Astrocyte (in vitro differentiated cells and primary cell): ENCODE results near the gene FUT8. TPM values are rescaled to one million over a fixed set of nuclear protein-coding genes. Genes with fewer than 3 reads are reported as not detected.

ENCODE experiments used
- DNase-seq: peaks from one replicate; pipeline ENCODE4 v3.0.0-alpha.2; 2010; ENCODE audit warnings: low read depth
- FAIRE-seq: peaks from 2 replicates; lab custom pipeline; 2011; peaks lifted over from hg19 to GRCh38; lab: Jason Lieb, UNC
- H2AFZ ChIP-seq: 2 replicates; pipeline ENCODE4 v1.6.0; 2012; ENCODE audit warnings: low read depth, low read length, inconsistent platforms
- H3K27ac ChIP-seq: 2 replicates; pipeline ENCODE4 v1.5.1; 2011; ENCODE audit warnings: low read depth, low read length, inconsistent platforms
- H3K27me3 ChIP-seq: 2 replicates; pipeline ENCODE4 v1.6.0; 2011; ENCODE audit warnings: low read length, inconsistent platforms; ENCODE audit not compliant: insufficient read depth
- H3K36me3 ChIP-seq: 2 replicates; pipeline ENCODE4 v1.5.1; 2011; ENCODE audit warnings: low read length, inconsistent platforms; ENCODE audit not compliant: insufficient read depth
- H3K4me1 ChIP-seq: 2 replicates; pipeline ENCODE4 v1.5.1; 2011; ENCODE audit warnings: low read length, inconsistent platforms; ENCODE audit not compliant: insufficient read depth
- H3K4me2 ChIP-seq: 2 replicates; pipeline ENCODE4 v1.6.0; 2012; ENCODE audit warnings: low read length, inconsistent platforms
- H3K4me3 ChIP-seq: 2 replicates; pipeline ENCODE4 v1.5.1; 2011; ENCODE audit warnings: low read depth, mild to moderate bottlenecking, low read length, inconsistent platforms; ENCODE audit not compliant: insufficient read depth
- H3K79me2 ChIP-seq: 2 replicates; pipeline ENCODE4 v1.6.0; 2012; ENCODE audit warnings: mild to moderate bottlenecking, low read length, inconsistent platforms; ENCODE audit not compliant: insufficient read depth
- H3K9ac ChIP-seq: 2 replicates; pipeline ENCODE4 v1.6.0; 2012; ENCODE audit warnings: mild to moderate bottlenecking, low read length, inconsistent platforms
- H3K9me3 ChIP-seq: 2 replicates; pipeline ENCODE4 v1.5.1; 2012; ENCODE audit warnings: low read depth, mild to moderate bottlenecking, low read length, inconsistent platforms; ENCODE audit not compliant: insufficient read depth
- H4K20me1 ChIP-seq: 2 replicates; pipeline ENCODE4 v1.6.0; 2012; ENCODE audit warnings: low read length, inconsistent platforms; ENCODE audit not compliant: insufficient read depth
- H3K27ac Mint-ChIP-seq: one replicate; pipeline ENCODE4 v1.8.0; 2021; ENCODE audit warnings: mild to moderate bottlenecking, mixed read lengths; ENCODE audit not compliant: unreplicated experiment
- H3K27me3 Mint-ChIP-seq: one replicate; pipeline ENCODE4 v1.8.0; 2021; ENCODE audit warnings: low read depth, mixed read lengths; ENCODE audit not compliant: unreplicated experiment
- H3K36me3 Mint-ChIP-seq: one replicate; pipeline ENCODE4 v1.8.0; 2021; ENCODE audit warnings: low read depth, mixed read lengths; ENCODE audit not compliant: unreplicated experiment
- H3K4me1 Mint-ChIP-seq: one replicate; pipeline ENCODE4 v1.8.0; 2021; ENCODE audit warnings: low read depth, mixed read lengths; ENCODE audit not compliant: unreplicated experiment
- H3K4me3 Mint-ChIP-seq: one replicate; pipeline ENCODE4 v1.8.0; 2021; ENCODE audit warnings: mild to moderate bottlenecking, moderate library complexity, mixed read lengths; ENCODE audit not compliant: unreplicated experiment
- H3K9me3 Mint-ChIP-seq: one replicate; pipeline ENCODE4 v1.8.0; 2021; ENCODE audit warnings: mild to moderate bottlenecking, mixed read lengths; ENCODE audit not compliant: unreplicated experiment
- EZH2 ChIP-seq: IDR thresholded peaks from 2 replicates; pipeline ENCODE4 v1.6.1; 2012; ENCODE audit warnings: mild to moderate bottlenecking, low read length, inconsistent platforms; ENCODE audit not compliant: insufficient read depth
- total RNA-seq: library from RNA; stranded (reverse); gene quantifications from 2 replicates; pipeline ENCODE4 v1.2.1, GENCODE V29; 2021
- TF ChIP-seq, protein P1 (sequence below): IDR thresholded peaks from 2 replicates; pipeline ENCODE4 v1.5.1; 2011; ENCODE audit warnings: low read depth, mild to moderate bottlenecking, inconsistent platforms, low read length, moderate library complexity; ENCODE audit not compliant: insufficient read depth

FUT8 gene
- total RNA-seq, 1 donor from 2014 or later: 52.7 TPM

DNA sequence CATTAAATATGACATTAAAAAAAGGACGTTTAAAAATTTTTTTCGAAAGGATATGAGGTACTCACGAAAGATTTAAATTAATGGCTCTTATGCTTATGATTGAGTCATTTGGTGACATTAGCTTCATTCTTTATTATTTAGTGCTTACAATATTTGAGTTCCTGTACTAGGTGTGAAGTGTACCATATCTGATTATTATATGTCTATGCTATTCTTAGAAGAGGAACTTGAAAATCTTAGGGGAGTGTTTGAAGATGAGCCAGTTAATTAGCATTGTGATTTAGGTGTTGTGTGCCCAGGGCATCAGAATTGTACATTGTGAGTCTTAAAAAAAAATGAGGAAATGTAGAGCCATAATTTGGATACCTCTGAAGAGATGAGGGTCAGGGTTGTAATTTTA is 118.6 kb downstream of the FUT8 start:
- no peaks in the 10 kb centered on the region for H3K36me3 Mint-ChIP-seq
- no peak overlapping the region for H3K27ac ChIP-seq
- H3K9me3 ChIP-seq: peaks cover 5% of the 10 kb centered on the region
- TF ChIP-seq, protein P1, sequence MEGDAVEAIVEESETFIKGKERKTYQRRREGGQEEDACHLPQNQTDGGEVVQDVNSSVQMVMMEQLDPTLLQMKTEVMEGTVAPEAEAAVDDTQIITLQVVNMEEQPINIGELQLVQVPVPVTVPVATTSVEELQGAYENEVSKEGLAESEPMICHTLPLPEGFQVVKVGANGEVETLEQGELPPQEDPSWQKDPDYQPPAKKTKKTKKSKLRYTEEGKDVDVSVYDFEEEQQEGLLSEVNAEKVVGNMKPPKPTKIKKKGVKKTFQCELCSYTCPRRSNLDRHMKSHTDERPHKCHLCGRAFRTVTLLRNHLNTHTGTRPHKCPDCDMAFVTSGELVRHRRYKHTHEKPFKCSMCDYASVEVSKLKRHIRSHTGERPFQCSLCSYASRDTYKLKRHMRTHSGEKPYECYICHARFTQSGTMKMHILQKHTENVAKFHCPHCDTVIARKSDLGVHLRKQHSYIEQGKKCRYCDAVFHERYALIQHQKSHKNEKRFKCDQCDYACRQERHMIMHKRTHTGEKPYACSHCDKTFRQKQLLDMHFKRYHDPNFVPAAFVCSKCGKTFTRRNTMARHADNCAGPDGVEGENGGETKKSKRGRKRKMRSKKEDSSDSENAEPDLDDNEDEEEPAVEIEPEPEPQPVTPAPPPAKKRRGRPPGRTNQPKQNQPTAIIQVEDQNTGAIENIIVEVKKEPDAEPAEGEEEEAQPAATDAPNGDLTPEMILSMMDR: no peak
- TF ChIP-seq EZH2: no peak
- no peak overlapping the region for H3K4me3 ChIP-seq
- no peak overlapping the region for H2AFZ ChIP-seq
- H3K4me2 ChIP-seq: no peak overlapping the region
- H3K27me3 ChIP-seq: no peaks in the 10 kb centered on the region
- peaks cover 10% of the 10 kb centered on the region for H3K9me3 Mint-ChIP-seq
- no peak for FAIRE-seq
- H3K4me1 Mint-ChIP-seq: no peaks in the 10 kb centered on the region
- H3K27ac Mint-ChIP-seq: no peak overlapping the region
- H3K4me1 ChIP-seq: no peaks in the 10 kb centered on the region
- no peak for DNase-seq
- no peak overlapping the region for H3K9ac ChIP-seq
- H3K27me3 Mint-ChIP-seq: no peaks in the 10 kb centered on the region
- no peaks in the 10 kb centered on the region for H3K36me3 ChIP-seq
- H3K4me3 Mint-ChIP-seq: no peak overlapping the region
- peaks cover 40% of the 10 kb centered on the region for H4K20me1 ChIP-seq
- H3K79me2 ChIP-seq: peaks cover 85% of the 10 kb centered on the region

DNA sequence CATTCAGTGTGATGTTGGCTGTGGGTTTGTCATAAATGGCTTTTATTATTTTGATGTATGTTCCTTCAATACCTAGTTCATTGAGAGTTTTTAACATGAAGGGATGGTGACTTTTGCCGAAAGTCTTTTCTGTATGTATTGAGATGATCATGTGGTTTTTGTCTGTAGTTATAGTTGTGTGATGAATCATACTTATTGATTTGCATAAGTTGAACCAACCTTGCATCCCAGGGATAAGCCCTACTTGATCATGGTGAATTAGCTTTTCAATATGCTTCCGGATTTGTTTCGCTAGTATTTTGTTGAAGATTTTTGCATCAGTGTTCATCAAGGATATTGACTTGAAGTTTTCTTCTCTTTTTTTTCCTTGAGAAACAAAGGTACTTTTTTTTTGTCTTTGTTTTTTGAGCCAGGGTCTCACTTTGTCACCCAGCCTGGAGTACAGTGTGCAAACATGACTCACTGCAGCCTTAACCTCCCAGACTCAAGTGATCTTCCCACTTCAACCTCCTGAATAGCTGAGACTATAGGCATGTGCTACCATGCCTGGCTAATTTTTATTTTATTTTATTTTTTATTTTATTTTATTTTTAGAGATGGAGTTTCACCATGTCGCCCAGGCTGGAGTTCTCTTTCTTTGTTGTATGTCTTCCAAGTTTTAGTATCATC is 121.3 kb downstream of the FUT8 start:
- Histone ChIP-seq H2AFZ (no peak overlapping the region), H3K4me2 (no peak overlapping the region), H3K36me3 (no peaks in the 10 kb centered on the region), H3K9ac (no peak overlapping the region), H4K20me1 (peaks cover 62% of the 10 kb centered on the region), H3K27me3 (no peaks in the 10 kb centered on the region), H3K27ac (no peak overlapping the region), H3K79me2 (peaks cover 92% of the 10 kb centered on the region), H3K9me3 (no peaks in the 10 kb centered on the region), H3K4me3 (no peak overlapping the region), H3K4me1 (no peaks in the 10 kb centered on the region)
- no peak overlapping the region for H3K27ac Mint-ChIP-seq
- DNase-seq: no peak
- FAIRE-seq: no peak
- H3K9me3 Mint-ChIP-seq: peaks cover 4% of the 10 kb centered on the region
- H3K4me1 Mint-ChIP-seq: no peaks in the 10 kb centered on the region
- H3K36me3 Mint-ChIP-seq: no peaks in the 10 kb centered on the region
- H3K27me3 Mint-ChIP-seq: no peaks in the 10 kb centered on the region
- H3K4me3 Mint-ChIP-seq: no peak overlapping the region
- TF ChIP-seq, protein P1: no peak
- TF ChIP-seq EZH2: no peak

DNA sequence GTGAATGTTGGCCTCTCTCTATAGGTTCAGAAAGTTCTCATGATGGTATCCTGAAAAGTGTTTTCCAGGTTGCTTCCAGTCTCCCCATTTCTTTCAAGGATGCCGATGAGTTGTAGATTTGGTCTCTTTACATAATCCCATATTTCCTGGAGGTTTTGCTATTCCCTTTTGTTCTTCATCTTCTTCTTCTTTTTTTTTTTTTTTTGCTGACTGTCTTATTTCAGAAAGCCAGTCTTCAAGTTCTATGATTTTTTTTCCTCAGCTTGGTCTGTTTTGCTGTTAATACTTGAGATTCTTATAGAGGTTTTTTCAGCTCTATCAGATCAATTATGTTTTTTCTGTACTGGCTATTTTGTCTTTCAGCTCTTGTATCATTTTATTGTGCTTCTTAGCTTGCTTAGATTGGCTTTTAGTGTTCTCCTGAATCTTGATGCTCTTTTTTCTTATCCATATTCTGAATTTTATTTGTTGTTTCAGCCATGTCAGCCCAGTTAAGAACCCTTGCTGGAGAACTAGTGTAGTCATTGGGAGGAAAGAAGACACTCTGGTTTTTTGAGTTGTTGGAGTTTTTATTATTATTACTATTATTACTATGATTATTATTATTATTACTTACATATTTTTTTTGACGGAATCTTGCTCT is 124.4 kb downstream of the FUT8 start:
- H3K36me3 ChIP-seq: no peaks in the 10 kb centered on the region
- no peaks in the 10 kb centered on the region for H3K4me1 ChIP-seq
- H3K27ac ChIP-seq: no peak overlapping the region
- H3K9me3 ChIP-seq: no peaks in the 10 kb centered on the region
- H3K27ac Mint-ChIP-seq: no peak overlapping the region
- H3K9ac ChIP-seq: no peak overlapping the region
- DNase-seq (no peak), FAIRE-seq (no peak)
- H3K9me3 Mint-ChIP-seq: no peaks in the 10 kb centered on the region
- peaks cover 69% of the 10 kb centered on the region for H4K20me1 ChIP-seq
- H3K4me3 ChIP-seq: no peak overlapping the region
- no peaks in the 10 kb centered on the region for H3K36me3 Mint-ChIP-seq
- no peak overlapping the region for H2AFZ ChIP-seq
- no peaks in the 10 kb centered on the region for H3K27me3 ChIP-seq
- H3K4me2 ChIP-seq: no peak overlapping the region
- no peak overlapping the region for H3K4me3 Mint-ChIP-seq
- no peak for TF ChIP-seq EZH2
- TF ChIP-seq, protein P1: no peak
- peaks cover 94% of the 10 kb centered on the region for H3K79me2 ChIP-seq
- H3K4me1 Mint-ChIP-seq: no peaks in the 10 kb centered on the region
- no peaks in the 10 kb centered on the region for H3K27me3 Mint-ChIP-seq
